Measurements from ENCODE around the gene TTLL10.
A peak's percentile ranks its signal among the peaks of the same experiment; 100 is the strongest.

TTLL10 gene

DNA sequence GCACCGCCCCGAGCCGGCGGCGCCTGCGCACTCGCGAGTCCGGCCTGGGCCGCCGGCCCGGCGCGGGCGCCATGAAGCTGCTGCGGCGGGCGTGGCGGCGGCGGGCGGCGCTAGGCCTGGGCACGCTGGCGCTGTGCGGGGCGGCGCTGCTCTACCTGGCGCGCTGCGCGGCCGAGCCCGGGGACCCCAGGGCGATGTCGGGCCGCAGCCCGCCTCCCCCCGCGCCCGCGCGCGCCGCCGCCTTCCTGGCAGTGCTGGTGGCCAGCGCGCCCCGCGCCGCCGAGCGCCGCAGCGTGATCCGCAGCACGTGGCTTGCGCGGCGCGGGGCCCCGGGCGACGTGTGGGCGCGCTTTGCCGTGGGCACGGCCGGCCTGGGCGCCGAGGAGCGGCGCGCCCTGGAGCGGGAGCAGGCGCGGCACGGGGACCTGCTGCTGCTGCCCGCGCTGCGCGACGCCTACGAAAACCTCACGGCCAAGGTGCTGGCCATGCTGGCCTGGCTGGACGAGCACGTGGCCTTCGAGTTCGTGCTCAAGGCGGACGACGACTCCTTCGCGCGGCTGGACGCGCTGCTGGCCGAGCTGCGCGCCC, 58.6 kb downstream of the TTLL10 start, which contains the start of gene B3GALT6:
TSS of gene B3GALT6 (plus strand) at position 30 of the 588 bp plus-strand sequence. CDS start at position 72, 42 bp downstream.
- peak within 1 kb of the TSS; percentile 77 to 99 (median 90) for H3K4me3 ChIP-seq
- H3K4me1 ChIP-seq: peaks cover 52 to 72% (median 69%) of the 10 kb centered on the region in 10 experiments
- no peaks in the 10 kb centered on the region for H3K9me3 ChIP-seq (replicated peaks in 1 of 11)
- peak within 1 kb of the TSS; percentile 98 to 100 (median 100) for H3K4me2 ChIP-seq
- H4K20me1 ChIP-seq: peaks cover 42 to 84% (median 77%) of the 10 kb centered on the region in 11 experiments
- peaks cover 26 to 57% (median 45%) of the 10 kb centered on the region in 11 experiments for H3K36me3 ChIP-seq
- H3K9ac ChIP-seq: peak within 1 kb of the TSS; percentile 92 to 100 (median 96)
- peak within 1 kb of the TSS; percentile 90 to 98 (median 94) for H3K27ac ChIP-seq
- TF ChIP-seq Cebpa-rat (IDR thresholded peaks at IDR 0.05): no peak
- peaks cover 0 to 10% (median 0%) of the 10 kb centered on the region in 11 experiments; a peak in 8 of 22 replicates for H3K27me3 ChIP-seq

DNA sequence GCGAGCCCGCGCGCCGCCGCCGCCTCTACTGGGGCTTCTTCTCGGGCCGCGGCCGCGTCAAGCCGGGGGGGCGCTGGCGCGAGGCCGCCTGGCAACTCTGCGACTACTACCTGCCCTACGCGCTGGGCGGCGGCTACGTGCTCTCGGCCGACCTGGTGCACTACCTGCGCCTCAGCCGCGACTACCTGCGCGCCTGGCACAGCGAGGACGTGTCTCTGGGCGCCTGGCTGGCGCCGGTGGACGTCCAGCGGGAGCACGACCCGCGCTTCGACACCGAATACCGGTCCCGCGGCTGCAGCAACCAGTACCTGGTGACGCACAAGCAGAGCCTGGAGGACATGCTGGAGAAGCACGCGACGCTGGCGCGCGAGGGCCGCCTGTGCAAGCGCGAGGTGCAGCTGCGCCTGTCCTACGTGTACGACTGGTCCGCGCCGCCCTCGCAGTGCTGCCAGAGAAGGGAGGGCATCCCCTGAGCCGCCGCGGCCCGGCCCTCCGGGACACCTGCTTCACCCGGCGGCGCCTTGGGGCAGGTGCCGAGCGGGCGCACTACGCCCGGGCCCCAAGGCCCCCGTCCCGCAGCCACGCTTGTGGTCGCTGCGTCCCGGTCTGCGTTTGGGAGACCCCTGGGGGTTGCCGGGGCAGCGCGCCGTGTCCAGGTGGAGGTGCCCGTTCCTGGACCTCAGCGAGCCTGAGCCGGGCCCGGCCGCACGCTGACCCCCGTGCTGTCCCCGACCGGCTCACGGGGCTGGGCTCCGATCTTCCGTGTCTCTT, 59.3 kb downstream of the TTLL10 start:
- peak overlapping the region; percentile 60 to 97 (median 94) for H3K27ac ChIP-seq
- H3K4me3 ChIP-seq: peak overlapping the region; percentile 77 to 99 (median 90)
- peaks cover 58 to 78% (median 76%) of the 10 kb centered on the region in 10 experiments for H3K4me1 ChIP-seq
- peak overlapping the region; percentile 88 to 100 (median 96) for H3K9ac ChIP-seq
- peaks cover 20 to 50% (median 38%) of the 10 kb centered on the region in 11 experiments for H3K36me3 ChIP-seq
- H3K4me2 ChIP-seq: peak overlapping the region; percentile 98 to 100 (median 100)
- no peak for TF ChIP-seq Cebpa-rat (IDR thresholded peaks at IDR 0.05)
- no peaks in the 10 kb centered on the region for H3K9me3 ChIP-seq (replicated peaks in 1 of 11)
- peaks cover 0 to 17% (median 0%) of the 10 kb centered on the region in 11 experiments; a peak in 10 of 22 replicates for H3K27me3 ChIP-seq
- peaks cover 35 to 83% (median 77%) of the 10 kb centered on the region in 11 experiments for H4K20me1 ChIP-seq

DNA sequence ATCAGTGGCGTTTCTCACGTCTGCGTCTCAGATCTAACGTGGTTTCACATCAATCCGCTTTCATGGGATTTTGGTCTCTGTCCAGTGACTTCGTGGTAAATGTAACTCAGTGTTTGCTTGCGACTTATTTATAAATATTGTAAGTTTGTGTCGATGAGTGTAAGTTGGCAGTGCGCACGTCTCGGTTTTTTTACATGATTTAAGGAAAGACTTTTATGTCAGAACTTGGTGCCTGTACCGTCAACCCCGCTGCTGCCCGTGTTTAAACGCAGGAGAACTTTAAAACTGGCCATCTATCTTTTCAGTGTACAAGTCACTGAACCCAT, 59.9 kb downstream of the TTLL10 start:
- Histone ChIP-seq H3K36me3 (peaks cover 14 to 45% (median 33%) of the 10 kb centered on the region in 11 experiments; a peak in 21 of 22 replicates), H3K9ac (peak overlapping the region; percentile 88 to 100 (median 96)), H4K20me1 (peaks cover 29 to 83% (median 77%) of the 10 kb centered on the region in 11 experiments), H3K4me3 (peak overlapping the region; percentile 77 to 99 (median 90)), H3K4me2 (peak overlapping the region; percentile 98 to 100 (median 100)), H3K9me3 (replicated peaks in 1 of 11) (no peaks in the 10 kb centered on the region), H3K4me1 (peaks cover 60 to 84% (median 81%) of the 10 kb centered on the region in 10 experiments), H3K27ac (peak overlapping the region in 8 of 11 experiments; percentile 86 to 97 (median 94); a peak in 12 of 22 replicates), H3K27me3 (peaks cover 0 to 22% (median 0%) of the 10 kb centered on the region in 11 experiments; a peak in 10 of 22 replicates)
- no peak for TF ChIP-seq Cebpa-rat (IDR thresholded peaks at IDR 0.05)

DNA sequence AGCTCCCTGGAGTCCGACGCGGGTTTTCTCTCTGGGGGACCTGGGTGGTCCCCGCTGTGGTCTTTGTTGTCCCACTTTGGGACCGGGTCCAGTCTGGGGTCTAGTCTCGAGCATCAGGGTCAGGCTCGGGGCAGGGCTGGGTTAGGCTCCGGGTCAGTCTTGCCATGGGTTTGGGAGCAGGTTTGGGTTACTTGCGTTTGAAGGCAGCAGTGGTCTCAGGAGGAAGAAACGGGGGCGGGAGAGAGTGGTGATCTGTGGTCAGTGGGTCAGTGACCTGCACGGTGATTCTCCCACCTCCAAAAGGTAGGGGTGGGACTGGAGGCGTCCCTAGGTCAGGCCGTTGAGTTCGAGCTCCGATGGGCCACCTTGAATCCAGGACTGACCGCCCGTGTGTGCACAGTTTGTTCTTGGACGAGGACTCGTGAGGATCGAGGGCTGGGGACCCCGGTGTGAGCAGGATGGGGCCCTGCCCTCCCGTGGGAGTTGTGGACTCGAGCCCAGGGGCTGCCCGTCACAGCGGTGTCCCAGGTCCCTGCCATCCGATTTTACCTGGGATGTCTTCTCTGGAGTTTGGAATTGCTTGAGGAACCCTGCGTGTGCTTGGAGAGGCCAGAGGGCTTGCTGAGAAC, 60.6 kb downstream of the TTLL10 start:
- peaks cover 0 to 25% (median 0%) of the 10 kb centered on the region in 11 experiments; a peak in 10 of 22 replicates for H3K27me3 ChIP-seq
- peaks cover 59 to 89% (median 86%) of the 10 kb centered on the region in 10 experiments for H3K4me1 ChIP-seq
- no peak for TF ChIP-seq Cebpa-rat (IDR thresholded peaks at IDR 0.05)
- peak overlapping the region; percentile 88 to 100 (median 96); a peak in 17 of 22 replicates for H3K9ac ChIP-seq
- peak overlapping the region; percentile 98 to 100 (median 100) for H3K4me2 ChIP-seq
- H3K4me3 ChIP-seq: peak overlapping the region in 9 of 10 experiments; percentile 77 to 99 (median 92); a peak in 13 of 20 replicates
- no peak overlapping the region for H3K27ac ChIP-seq
- H3K9me3 ChIP-seq (replicated peaks in 1 of 11): no peaks in the 10 kb centered on the region
- peaks cover 6 to 37% (median 25%) of the 10 kb centered on the region in 11 experiments; a peak in 20 of 22 replicates for H3K36me3 ChIP-seq
- H4K20me1 ChIP-seq: peaks cover 22 to 83% (median 73%) of the 10 kb centered on the region in 11 experiments; a peak in 21 of 22 replicates

DNA sequence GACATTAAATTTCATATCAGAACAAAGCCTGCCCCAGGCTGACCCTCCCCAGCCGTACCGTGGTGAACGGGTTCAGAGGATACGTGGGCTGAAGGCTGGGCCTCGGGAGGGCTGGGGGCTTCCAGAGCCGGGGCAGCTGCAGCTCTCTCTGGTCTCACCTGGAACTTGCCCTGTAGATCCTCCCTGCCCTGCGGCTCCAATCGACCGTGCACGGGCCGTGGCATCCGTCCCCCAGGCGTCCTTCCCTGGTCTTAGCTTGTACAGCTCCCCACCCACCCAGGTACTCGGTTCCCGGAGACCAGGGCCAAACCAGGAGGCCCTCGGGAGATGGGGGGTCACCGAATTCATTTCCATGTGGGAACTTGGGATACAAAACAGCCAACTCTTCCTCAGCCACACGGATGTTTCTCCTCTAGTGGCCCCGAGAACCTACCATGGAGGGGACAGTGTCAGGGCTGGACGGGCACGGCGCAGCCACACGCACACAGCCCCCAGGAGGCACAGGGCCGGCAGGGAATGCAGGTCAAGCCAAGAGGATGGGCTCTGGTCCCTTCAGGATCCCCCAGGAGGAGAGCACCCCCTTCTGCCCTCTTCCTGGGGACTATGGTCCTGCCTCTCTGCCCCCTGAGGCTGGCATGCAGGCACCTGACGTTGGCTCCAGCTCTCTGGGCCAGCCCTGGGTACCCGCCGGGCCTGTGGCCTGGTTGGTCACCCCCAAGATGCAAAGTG, 61.5 kb downstream of the TTLL10 start:
- Histone ChIP-seq H3K27ac (no peak overlapping the region), H3K9ac (peak overlapping the region in 6 of 11 experiments; percentile 4 to 98 (median 66); a peak in 5 of 22 replicates), H3K4me1 (peaks cover 50 to 89% (median 86%) of the 10 kb centered on the region in 10 experiments), H4K20me1 (peaks cover 13 to 82% (median 66%) of the 10 kb centered on the region in 11 experiments; a peak in 21 of 22 replicates), H3K27me3 (peaks cover 0 to 25% (median 0%) of the 10 kb centered on the region in 11 experiments; a peak in 10 of 22 replicates), H3K4me2 (peak overlapping the region in 10 of 11 experiments; percentile 98 to 100 (median 100); a peak in 18 of 22 replicates), H3K4me3 (no peak overlapping the region), H3K36me3 (peaks cover 0 to 28% (median 18%) of the 10 kb centered on the region in 11 experiments; a peak in 18 of 22 replicates), H3K9me3 (replicated peaks in 1 of 11) (no peaks in the 10 kb centered on the region)
- TF ChIP-seq Cebpa-rat (IDR thresholded peaks at IDR 0.05): no peak

DNA sequence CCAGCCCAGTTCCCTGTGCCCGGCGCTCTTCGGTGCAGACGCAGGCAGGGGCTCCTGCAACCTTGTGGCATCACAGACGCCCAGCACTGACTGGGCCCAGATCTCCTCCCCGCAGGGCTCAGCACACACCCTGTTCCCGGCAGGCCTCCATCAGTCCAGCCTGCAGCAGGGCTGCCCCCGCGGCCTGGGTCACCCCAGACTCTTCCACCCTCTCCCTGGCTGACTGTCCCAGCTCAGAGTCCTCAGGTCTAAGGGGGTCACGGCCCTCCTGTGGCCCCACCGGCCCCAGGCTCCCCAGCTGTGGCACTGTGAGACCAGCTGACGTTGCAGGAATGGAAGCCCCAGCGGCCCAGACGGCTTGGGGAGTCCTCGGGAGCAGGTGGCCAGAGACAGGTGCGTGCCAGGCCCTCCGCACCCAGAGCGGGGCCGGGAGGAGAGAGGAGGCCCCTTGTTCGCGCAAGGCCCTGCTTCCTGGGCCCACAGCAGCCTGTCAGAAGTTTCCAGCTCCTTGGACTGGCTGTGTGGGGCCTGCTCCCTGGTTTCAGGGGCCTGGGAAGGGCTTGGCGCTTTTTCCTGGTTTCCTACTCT, 62.6 kb downstream of the TTLL10 start:
- peaks cover 51 to 89% (median 86%) of the 10 kb centered on the region in 10 experiments for H3K4me1 ChIP-seq
- H4K20me1 ChIP-seq: peaks cover 11 to 81% (median 66%) of the 10 kb centered on the region in 11 experiments; a peak in 21 of 22 replicates
- no peak for TF ChIP-seq Cebpa-rat (IDR thresholded peaks at IDR 0.05)
- peak overlapping the region; percentile 69 to 100 (median 100); a peak in 21 of 22 replicates for H3K4me2 ChIP-seq
- peak overlapping the region in 8 of 11 experiments; percentile 6 to 70 (median 50); a peak in 14 of 22 replicates for H3K9ac ChIP-seq
- peaks cover 0 to 25% (median 0%) of the 10 kb centered on the region in 11 experiments; a peak in 10 of 22 replicates for H3K27me3 ChIP-seq
- peaks cover 0 to 26% (median 18%) of the 10 kb centered on the region in 11 experiments; a peak in 18 of 22 replicates for H3K36me3 ChIP-seq
- no peak overlapping the region for H3K4me3 ChIP-seq
- H3K27ac ChIP-seq: no peak overlapping the region
- no peaks in the 10 kb centered on the region for H3K9me3 ChIP-seq (replicated peaks in 1 of 11)
